ENCODE results near the gene AFF1.
A peak's percentile ranks its signal among the peaks of the same experiment; 100 is the strongest.
"Not testable (repeated sequence)": the region's sequence is repeated elsewhere in the genome, so short reads cannot be mapped to it uniquely, and the experiment has no call there.

Gene AFF1

DNA sequence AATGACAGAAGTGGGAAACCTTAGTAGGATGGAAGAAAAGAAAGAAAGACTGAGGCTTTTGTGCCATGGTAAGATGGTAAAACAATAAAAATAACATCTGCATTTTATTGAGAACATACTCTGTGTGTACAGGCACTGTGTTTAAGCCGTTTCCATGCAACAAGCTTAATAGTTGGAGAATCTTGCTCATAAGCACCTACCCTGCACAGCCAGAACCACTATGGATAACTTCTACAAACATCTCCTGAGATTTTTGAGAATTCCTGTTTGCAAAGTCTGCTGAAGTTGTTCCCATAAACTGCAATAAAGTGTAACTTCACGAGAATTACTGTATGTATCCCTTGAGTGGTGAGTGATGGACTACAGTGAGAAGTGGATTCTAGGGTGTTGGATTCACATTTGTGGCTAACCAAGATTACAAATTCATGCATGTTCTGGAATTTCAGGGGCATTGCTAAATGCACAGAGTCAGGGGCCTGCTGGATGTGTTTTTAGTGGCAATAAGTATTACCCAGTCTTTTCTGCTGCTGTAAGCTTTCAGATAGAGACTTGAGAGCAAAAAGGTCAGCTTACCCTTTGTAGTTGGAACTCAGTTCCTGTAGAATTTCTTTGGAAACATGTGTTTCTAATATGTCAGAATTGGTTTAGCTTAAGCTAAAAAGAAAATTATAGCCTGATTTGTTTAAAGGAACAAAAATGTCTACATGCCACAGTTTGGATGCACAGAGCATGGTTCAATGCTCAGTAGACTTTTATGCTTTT lies 132.5 kb downstream of the AFF1 start:
- DNase-seq = no peak

DNA sequence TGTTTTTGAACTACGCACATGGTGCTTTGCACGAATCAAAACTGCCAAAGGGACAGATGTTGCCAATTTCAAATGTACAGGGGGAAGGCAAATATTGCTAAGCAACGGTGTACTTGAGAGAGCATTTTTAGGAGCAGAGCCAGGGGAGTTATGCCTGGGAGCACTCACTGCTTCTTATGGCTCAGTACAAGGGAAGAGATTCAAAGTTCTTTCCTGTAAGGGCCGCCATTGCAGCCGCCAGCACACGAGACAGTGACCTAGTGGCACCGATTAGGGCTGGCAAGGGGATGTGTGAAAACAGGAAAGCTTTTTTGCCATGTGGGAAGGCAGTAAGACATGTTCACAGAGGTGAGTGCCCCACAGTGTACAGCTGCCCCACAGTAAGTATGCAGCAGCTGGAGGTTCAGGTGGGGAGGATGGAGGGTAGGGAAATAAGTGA lies 133.8 kb downstream of the AFF1 start:
- peak; percentile 72 for DNase-seq

DNA sequence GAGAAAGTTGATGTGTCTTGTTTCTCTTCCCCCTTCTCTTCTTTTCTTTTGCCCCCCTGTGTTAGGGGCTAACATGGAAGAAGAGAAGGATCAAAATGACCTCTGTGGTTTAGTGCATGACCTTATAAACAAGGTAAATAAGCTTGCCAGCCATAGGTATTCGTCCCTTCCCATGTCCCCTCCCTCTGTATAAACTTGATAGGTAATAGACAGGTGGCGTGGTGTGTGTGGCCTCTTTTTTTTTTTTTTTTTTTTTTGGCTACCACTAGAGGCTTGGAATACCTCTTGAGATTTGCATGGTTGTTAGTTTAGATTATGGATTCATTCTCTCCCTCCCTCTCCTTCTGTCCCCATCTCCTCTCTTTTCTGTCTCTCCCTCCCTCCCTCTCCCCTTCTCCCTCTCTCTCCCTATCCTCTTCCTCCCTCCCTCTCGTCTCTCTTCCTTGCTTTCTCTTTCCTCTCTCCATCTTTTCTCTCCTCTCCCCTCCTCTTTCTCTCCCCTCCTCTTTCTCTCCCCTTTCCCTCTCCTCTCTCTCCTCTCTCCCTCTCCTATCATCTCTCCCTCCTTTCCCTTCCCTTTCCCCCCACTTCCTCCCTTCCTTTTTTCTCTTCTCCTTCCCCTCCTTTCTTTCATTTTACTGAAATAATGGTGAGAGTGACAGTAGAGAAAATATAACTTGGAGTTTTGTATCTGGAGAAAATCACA lies 134.4 kb downstream of the AFF1 start:
- peak; percentile 57 for DNase-seq

DNA sequence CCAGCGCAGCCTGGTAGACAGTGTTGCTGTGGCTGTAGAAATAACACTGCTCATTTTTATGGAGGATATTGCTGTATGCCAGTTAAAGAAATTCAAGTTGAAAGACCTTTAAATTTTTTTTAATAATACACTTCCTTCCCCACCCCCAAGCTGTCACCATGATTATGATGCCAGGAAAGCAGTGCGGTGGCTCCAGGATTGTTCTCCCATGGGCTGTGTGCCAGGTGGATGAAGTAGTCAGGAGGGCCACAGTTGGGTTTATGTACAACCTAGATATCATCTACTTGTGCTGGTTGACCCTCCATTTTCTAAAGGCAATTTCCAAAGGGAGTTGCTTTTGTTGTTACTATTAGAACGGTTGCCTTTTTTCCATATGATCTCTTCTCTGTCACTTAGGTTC lies 136.6 kb downstream of the AFF1 start:
- peak; percentile 30 for DNase-seq

- DNase-seq = not testable (repeated sequence)
Observed at GRCh38 chr4:87072545-87072944, 137.7 kb downstream of the AFF1 start.

GRCh38 chr4:87073199-87074120 lies 138.6 kb downstream of the AFF1 start:
- DNase-seq = peak; percentile 77

DNA sequence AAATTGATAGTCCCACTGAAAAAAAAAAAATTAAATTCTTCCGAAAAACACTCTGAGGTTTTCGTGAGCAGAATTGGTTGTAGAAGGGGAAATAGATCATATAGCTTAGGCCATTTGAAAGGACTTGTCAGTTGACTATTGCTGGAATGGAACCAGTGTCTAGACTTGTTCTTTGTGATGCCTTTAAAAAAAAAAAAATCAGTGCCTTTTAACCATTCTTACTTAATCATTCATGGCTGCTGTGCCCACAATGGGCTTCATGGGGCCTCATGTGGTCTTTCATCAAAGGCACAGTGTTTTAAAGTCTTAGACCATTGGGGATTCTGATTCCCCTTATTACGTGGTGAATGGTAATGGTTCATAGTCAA lies 139.3 kb downstream of the AFF1 start:
- no peak for DNase-seq

DNA sequence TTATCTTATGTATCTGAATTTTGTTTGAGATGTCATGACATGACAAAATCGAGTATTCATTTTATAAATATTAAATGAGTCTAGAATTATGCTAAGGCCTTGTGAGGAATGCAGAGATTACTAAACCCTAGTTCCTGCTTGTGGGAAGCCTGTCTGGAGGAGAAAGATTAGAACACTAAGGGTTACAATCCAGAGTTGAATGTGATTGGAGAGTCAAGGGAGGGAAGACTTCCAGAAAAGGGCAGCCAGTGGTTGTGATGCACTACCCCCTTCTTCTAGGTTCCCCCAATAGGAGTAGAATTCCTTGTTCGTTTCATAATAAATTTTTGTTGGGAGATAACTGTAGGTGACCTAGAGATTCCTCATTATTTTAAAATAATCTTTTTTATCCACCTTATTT lies 141.1 kb downstream of the AFF1 start:
- no peak for DNase-seq

DNA sequence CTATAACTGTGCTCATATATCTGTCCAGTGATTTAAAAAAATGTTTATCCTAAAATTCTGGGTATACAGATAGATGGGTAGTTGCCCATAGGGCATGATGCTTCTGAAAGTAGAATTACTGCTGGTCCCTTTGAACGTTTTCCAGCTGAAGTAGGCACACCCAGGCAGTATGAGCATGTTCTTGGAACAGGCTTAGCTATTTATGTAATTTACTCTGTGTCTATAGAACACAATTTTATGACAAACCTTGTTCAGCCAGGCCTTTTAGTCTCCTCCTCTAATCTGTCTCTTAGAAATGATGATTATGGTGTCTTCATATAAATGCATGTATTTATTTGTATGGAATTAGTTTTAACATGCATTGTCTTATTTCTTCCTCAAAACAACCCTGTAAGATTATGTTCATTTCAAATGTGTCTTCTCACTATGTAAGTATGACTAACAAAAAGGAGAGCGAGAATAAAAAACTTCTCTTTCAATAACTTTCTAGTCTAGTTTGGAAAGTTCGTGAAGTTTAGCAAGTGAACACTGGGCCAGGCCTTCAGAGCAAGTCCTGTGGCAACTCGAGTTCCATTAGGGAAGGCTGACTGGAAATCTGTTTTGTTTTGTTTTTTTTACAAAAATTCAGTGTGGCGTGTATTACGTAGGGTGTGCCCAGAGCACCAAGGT lies 142.0 kb downstream of the AFF1 start:
- no peak for DNase-seq

GRCh38 chr4:87077914-87078585 lies 143.2 kb downstream of the AFF1 start:
- DNase-seq = no peak

DNA sequence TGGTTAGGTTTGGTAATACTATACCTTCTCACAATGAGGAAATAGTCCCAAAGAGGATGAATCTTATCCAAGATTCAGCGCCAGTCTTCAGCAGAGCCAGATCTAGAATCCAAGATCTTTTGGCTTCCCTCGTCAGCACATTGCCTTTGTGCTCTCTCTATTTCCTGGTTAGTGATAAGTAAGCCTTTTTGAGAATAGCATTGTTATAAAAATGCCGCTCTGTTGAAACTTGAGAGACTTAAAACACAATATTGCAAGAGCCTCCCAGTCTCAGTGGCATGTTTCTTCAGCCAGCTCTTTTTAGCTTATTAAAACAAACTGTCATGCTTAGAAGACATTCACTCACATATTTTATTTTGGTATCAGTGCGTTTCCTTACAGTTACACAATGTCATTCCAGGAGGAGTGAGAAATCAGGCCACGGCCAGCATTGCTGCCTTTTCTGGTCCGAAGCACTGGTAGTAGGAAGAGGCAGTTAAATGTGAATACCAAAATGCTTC lies 144.2 kb downstream of the AFF1 start:
- no peak for DNase-seq

DNA sequence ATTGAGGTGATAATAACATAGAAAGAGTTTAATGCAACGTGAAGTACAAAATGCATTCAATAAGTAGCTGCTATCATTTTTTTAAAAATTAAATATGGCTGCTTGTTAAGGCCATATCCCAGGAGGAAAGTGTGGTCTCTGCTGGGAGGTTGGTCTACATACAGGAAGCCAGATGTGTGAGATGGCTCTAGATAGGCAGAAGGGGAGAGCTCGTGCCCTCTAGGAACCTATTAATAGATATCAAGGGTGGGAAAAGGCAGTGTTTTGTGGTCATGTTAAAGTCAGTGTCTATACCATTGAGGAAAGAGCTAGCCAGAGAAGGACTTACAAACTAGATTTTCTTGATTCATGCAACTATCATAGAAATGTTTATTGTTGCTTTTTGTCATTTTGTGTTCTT lies 145.2 kb downstream of the AFF1 start:
- DNase-seq = no peak

DNA sequence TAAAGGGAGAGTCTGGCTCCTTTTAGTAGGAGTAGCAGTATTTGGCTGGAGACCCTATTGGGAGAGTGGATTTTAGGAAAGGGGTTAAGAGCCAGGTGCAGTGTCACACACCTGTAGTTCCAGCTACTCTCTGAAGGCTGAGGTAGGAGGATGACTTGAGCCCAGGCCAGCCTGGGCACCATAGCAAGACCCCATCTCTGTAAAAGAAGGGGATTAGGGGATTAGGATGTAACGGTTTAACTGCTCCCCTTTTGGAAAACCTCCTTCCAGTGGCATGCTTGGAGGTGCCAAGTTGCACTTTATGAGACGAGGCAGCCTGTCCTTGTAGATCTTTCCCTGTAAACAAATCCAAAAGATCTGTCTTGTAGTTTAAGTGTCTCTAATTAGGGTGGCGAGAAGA lies 145.7 kb downstream of the AFF1 start:
- DNase-seq = no peak

GRCh38 chr4:87081826-87082225 lies 147.0 kb downstream of the AFF1 start:
- no peak for DNase-seq

DNA sequence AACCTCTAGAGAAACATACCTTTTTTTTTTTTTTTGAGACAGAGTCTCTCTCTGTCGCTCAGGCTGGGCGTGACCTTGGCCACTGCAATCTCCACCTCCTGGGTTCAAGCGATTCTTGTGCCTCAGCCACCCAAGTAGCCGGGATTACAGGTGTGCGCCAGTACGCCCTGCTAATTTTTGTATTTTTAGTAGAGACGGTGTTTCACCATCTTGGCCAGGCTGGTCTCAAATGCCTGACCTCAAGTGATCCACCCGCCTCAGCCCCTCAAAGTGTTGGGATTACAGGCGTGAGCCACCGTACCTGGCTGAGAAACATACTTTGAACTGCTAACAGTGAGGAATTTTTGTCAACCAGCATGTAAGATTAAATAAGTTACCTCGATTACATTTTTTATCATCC lies 150.9 kb downstream of the AFF1 start:
- not testable (repeated sequence) for DNase-seq

DNA sequence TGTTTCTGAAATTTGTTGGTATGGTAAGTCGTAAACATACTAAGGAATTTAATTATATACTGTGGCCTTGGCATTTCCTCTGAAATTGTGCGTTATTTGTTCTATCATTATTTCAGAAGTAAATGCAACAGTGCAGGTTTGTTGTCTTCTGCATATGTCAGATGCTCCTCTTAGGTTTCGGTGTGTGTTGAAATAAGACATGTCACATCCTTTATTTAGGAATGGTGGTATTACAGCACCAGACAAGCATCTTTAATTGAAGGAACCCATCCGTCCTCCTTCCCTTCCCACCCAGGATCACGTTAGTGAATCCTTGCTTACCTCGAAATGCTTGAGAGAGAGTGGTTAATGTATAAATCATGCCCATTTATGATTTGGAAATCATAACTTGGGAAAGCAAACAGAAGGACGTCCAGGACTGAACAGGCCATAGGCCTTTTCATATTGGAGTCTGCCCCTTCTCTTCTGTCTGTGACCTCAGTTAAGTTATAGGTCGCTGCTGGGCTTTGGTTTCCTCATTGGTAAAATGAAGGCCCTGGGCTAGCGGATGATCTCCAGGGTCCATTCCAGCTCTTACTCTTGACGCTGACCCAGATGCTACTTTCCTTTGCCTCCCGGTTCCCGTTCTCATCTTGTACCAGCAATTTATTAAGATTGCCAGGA lies 151.5 kb downstream of the AFF1 start:
- DNase-seq = no peak

DNA sequence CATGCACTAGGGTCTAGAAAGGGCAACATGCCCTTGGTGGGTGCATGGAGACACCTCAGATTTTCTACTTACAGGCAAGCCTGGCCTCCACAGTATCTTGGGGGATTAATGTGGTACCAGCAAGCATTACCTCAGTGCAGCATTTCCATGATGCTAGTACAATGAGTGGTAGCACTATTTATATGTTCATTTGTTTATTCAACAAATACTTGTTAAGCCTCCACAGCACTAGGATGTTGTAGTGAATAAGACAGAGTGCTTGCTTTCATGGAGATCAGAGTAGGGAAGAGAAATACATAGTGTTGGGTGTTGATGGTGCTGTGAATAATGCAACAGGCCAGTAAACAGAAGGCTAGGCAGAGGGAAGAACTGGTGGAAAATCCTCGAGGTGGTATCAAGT lies 152.2 kb downstream of the AFF1 start:
- DNase-seq = no peak

- DNase-seq = no peak
Observed at GRCh38 chr4:87087420-87087819, 152.6 kb downstream of the AFF1 start.

GRCh38 chr4:87088186-87088585 lies 153.4 kb downstream of the AFF1 start:
- no peak for DNase-seq

DNA sequence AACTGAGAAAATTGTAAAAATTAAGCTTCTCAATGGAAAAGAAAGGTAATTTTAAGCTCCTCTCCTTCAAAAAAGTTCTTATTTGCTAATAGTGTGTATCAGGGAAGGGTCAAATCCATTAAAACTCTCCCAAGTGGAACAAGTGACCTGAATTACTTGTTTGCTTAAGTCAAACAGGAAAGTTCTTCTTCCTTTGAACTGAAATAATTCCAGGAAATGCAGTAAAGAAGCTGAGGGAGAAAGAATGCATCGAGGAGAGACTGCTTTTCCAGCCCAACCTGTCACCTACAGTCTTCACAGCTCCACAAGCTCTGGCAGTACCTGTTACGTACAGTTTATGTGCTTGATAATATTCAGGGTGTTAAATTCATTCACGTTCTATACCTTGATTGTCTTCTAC lies 154.6 kb downstream of the AFF1 start:
- peak; percentile 10 for DNase-seq

DNA sequence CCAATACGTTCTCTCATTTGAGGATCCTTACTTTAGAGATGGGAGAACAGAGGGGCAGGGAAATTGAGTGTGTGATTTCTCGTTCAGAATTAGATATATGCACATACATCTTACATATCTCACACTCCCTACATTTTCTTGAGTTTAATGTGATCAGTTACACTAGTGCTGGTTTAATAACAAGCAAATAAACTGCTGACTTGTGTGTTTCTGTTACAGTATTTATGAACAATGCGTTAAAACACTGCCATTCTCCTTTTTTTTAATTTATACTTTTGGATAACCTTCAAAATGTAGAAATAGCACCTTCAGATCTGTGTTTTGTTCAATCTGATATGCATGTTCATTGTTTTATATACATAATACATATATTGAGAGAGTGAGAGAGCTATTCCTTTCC lies 155.5 kb downstream of the AFF1 start:
- no peak for DNase-seq

Measured in NCI-H510A treated with DMSO at 0.1 percent for 48 hours (cell line).